Mesothelial cell of epicardium (in vitro differentiated cells): ENCODE results near the gene ENO2. TPM values are rescaled to one million over a fixed set of nuclear protein-coding genes. Genes with fewer than 3 reads are reported as not detected.

Experiments used
- DNase-seq, 2 experiments: peaks; one replicate each; pipeline ENCODE4 v3.0.0; 2021; ENCODE audit warnings: low spot score in 2 of 2; ENCODE audit not compliant: unreplicated experiment in 2 of 2
- H3K27ac Mint-ChIP-seq: 2 replicates; pipeline ENCODE4 v1.8.0; 2021; ENCODE audit warnings: mixed read lengths
- H3K27me3 Mint-ChIP-seq: 2 replicates; pipeline ENCODE4 v1.8.0; 2021; ENCODE audit warnings: low read depth, mixed read lengths
- H3K36me3 Mint-ChIP-seq: 2 replicates; pipeline ENCODE4 v1.8.0; 2021; ENCODE audit warnings: mixed read lengths
- H3K4me1 Mint-ChIP-seq: 2 replicates; pipeline ENCODE4 v1.8.0; 2021; ENCODE audit warnings: mixed read lengths
- H3K4me3 Mint-ChIP-seq: 2 replicates; pipeline ENCODE4 v1.8.0; 2021; ENCODE audit warnings: mild to moderate bottlenecking, moderate library complexity, mixed read lengths
- H3K9me3 Mint-ChIP-seq: 2 replicates; pipeline ENCODE4 v1.8.0; 2021; ENCODE audit warnings: mixed read lengths
- microRNA-seq: library from miRNA; unstranded; fragments of <30 nt; microRNA quantifications from one replicate; pipeline ENCODE4 v1.2.0, GENCODE V29; 2021; ENCODE audit warnings: inconsistent platforms, mixed read lengths
- total RNA-seq: library from RNA; stranded (reverse); gene quantifications from 3 replicates; pipeline ENCODE4 v1.2.1, GENCODE V29; 2021
- TF ChIP-seq, protein P1 (sequence below): fragments of 200-600 bp; sonication (generic); IDR thresholded peaks from one replicate; pipeline ENCODE4 v1.5.0; 2021; ENCODE audit warnings: antibody characterized with exemption; ENCODE audit not compliant: unreplicated experiment

The ENO2 gene
- total RNA-seq, 1 donor from 2014 or later: 30.7 TPM

DNA sequence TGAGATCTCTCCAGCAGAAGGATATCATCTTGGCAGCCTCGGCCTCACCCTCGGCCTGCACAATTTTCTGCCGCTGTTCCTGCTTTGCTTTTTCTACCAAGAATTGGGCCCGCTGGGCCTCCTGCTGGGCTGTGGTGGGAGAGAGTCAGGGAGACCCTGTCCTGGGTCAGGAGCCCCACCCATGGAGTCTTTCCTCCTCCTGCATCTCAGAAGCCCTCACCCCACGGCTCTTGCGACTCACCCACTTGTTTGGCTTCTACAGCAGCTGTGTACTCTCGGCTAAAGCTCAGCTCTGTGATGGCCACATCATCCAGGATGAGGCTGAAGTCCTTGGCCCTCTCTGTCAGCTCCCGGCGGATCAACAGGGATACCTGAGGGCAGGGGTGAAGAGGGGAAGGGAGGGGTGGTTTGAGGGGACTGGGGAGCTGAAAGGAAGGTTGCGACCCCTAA is 53.3 kb downstream of the ENO2 start:
- Mint-ChIP-seq H3K4me3 (no peak overlapping the region), H3K27ac (no peak overlapping the region), H3K4me1 (peaks cover 45% of the 10 kb centered on the region), H3K36me3 (peaks cover 4% of the 10 kb centered on the region), H3K9me3 (no peaks in the 10 kb centered on the region), H3K27me3 (no peaks in the 10 kb centered on the region)
- no peak for DNase-seq
- TF ChIP-seq, protein P1, sequence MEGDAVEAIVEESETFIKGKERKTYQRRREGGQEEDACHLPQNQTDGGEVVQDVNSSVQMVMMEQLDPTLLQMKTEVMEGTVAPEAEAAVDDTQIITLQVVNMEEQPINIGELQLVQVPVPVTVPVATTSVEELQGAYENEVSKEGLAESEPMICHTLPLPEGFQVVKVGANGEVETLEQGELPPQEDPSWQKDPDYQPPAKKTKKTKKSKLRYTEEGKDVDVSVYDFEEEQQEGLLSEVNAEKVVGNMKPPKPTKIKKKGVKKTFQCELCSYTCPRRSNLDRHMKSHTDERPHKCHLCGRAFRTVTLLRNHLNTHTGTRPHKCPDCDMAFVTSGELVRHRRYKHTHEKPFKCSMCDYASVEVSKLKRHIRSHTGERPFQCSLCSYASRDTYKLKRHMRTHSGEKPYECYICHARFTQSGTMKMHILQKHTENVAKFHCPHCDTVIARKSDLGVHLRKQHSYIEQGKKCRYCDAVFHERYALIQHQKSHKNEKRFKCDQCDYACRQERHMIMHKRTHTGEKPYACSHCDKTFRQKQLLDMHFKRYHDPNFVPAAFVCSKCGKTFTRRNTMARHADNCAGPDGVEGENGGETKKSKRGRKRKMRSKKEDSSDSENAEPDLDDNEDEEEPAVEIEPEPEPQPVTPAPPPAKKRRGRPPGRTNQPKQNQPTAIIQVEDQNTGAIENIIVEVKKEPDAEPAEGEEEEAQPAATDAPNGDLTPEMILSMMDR: no peak

DNA sequence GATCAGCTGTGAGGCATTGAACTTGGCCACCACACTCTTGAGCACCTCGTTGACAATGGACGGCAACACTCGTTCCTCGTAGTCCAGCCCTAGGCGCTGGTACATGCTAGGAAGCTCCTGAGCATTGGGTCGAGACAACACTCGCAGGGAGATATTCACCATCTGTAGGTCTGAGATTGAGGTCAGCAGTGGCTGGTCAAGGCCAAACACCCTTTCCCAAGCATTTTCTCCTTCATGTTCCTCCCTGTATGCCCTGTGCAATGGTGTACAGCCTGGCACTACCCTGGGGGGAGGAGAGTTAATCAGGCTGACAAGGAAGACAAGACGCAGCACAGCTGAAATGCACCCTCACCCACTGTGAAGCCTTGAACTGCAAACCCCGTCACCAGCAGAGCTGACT is 54.0 kb downstream of the ENO2 start:
- Mint-ChIP-seq H3K9me3 (no peaks in the 10 kb centered on the region), H3K27ac (peak overlapping the region; percentile 100), H3K4me1 (peaks cover 44% of the 10 kb centered on the region), H3K36me3 (peaks cover 4% of the 10 kb centered on the region), H3K27me3 (no peaks in the 10 kb centered on the region), H3K4me3 (peak overlapping the region; percentile 100)
- TF ChIP-seq, protein P1: no peak
- no peak for DNase-seq

DNA sequence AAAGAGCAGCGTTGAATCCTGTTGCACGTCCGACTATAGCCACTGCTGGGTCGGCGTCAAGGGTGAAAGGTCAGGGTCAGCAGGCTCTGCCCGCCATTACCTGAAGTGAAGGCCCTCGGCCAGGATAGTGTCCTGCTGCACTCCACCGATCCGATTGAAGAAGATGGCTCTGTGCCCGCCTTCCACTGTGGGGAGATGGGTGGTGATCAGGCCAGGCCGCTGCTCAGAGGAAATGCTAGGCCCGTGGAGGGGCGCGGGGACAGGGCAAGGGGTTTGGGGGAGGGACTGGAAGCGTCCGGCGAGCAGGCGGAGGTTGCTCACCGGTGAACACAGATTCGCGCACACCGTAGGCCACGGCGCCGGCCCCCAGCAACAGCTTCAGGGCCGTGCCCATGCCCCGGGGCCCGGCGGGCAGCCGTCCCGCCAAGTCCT is 55.7 kb downstream of the ENO2 start:
- peaks cover 4% of the 10 kb centered on the region for H3K36me3 Mint-ChIP-seq
- TF ChIP-seq, protein P1: no peak
- H3K9me3 Mint-ChIP-seq: no peaks in the 10 kb centered on the region
- peaks cover 33% of the 10 kb centered on the region for H3K4me1 Mint-ChIP-seq
- peak overlapping the region; percentile 100 for H3K4me3 Mint-ChIP-seq
- DNase-seq: peak in 1 of 2 experiments; percentile 53
- no peaks in the 10 kb centered on the region for H3K27me3 Mint-ChIP-seq
- peak overlapping the region; percentile 100 for H3K27ac Mint-ChIP-seq

Small RNAs within 50 kb of the gene (microRNA-seq; reads per million reads assigned to microRNA genes)
- gene MIR141: 1,179 reads per million, percentile 81 among the genes with 10 or more reads in this experiment
- gene MIR200C: 15,390 reads per million, percentile 97 among the genes with 10 or more reads in this experiment

Other genes starting within 250 kb of the ENO2 start
- 94.9 to 101 TPM (median 96.3 TPM) in 3 replicates for gene ZNF384, start 225.2 kb upstream of the ENO2 start, total RNA-seq
- gene PIANP, start 213.8 kb upstream of the ENO2 start, total RNA-seq: 3.7 to 6.0 TPM (median 3.9 TPM) in 3 replicates
- 34.1 to 37.6 TPM (median 34.8 TPM) in 3 replicates for gene COPS7A, start 190.5 kb upstream of the ENO2 start, total RNA-seq
- 195 to 203 TPM (median 202 TPM) in 3 replicates for gene MLF2, start 161.4 kb upstream of the ENO2 start, total RNA-seq
- gene PTMS, start 148.2 kb upstream of the ENO2 start, total RNA-seq: 320 to 338 TPM (median 323 TPM) in 3 replicates
- 2.7 to 3.8 TPM (median 3.5 TPM) in 3 replicates for gene LAG3, start 142.1 kb upstream of the ENO2 start, total RNA-seq
- 2.9 to 3.9 TPM (median 3.8 TPM) in 3 replicates for gene CD4, start 125.1 kb upstream of the ENO2 start, total RNA-seq
- gene GPR162, start 92.8 kb upstream of the ENO2 start, total RNA-seq: 10.8 to 11.5 TPM (median 11.0 TPM) in 3 replicates
- 80.7 to 86.2 TPM (median 83.8 TPM) in 3 replicates for gene P3H3, start 86.2 kb upstream of the ENO2 start, total RNA-seq
- 22.9 to 24.3 TPM (median 23.0 TPM) in 3 replicates for gene GNB3, start 73.7 kb upstream of the ENO2 start, total RNA-seq
- 11.9 to 18.6 TPM (median 14.3 TPM) in 3 replicates for gene CDCA3, start 63.3 kb upstream of the ENO2 start, total RNA-seq
- 119 to 126 TPM (median 122 TPM) in 3 replicates for gene USP5, start 62.4 kb upstream of the ENO2 start, total RNA-seq
- gene TPI1, start 47.0 kb upstream of the ENO2 start, total RNA-seq: 473 to 488 TPM (median 484 TPM) in 3 replicates
- gene SPSB2, start 41.3 kb upstream of the ENO2 start, total RNA-seq: 2.4 to 4.1 TPM (median 2.9 TPM) in 3 replicates
- 11.6 to 14.4 TPM (median 13.4 TPM) in 3 replicates for gene LRRC23, start 9.8 kb upstream of the ENO2 start, total RNA-seq
- 193 to 205 TPM (median 195 TPM) in 3 replicates for gene ATN1, start 13.4 kb downstream of the ENO2 start, total RNA-seq
- not detected in 3 replicates for gene RNU7-1, start 29.2 kb downstream of the ENO2 start, total RNA-seq
- 203 to 215 TPM (median 204 TPM) in 3 replicates for gene C12orf57, start 29.4 kb downstream of the ENO2 start, total RNA-seq
- gene PTPN6, start 36.8 kb downstream of the ENO2 start, total RNA-seq: 21.6 to 26.2 TPM (median 23.6 TPM) in 3 replicates
- 221 to 229 TPM (median 224 TPM) in 3 replicates for gene PHB2, start 56.1 kb downstream of the ENO2 start, total RNA-seq
- gene EMG1, start 56.3 kb downstream of the ENO2 start, total RNA-seq: 31.6 to 37.7 TPM (median 33.5 TPM) in 3 replicates
- gene LPCAT3, start 103.9 kb downstream of the ENO2 start, total RNA-seq: 44.6 to 45.9 TPM (median 45.1 TPM) in 3 replicates
- gene C1S, start 146.1 kb downstream of the ENO2 start, total RNA-seq: 46.1 to 47.3 TPM (median 46.7 TPM) in 3 replicates
- 41.5 to 45.9 TPM (median 45.1 TPM) in 3 replicates for gene C1R, start 177.9 kb downstream of the ENO2 start, total RNA-seq
- gene C1RL, start 194.6 kb downstream of the ENO2 start, total RNA-seq: 50.6 to 59.2 TPM (median 58.5 TPM) in 3 replicates
- 2.1 to 2.5 TPM (median 2.3 TPM) in 3 replicates for gene RBP5, start 214.3 kb downstream of the ENO2 start, total RNA-seq
- gene CLSTN3, start 215.8 kb downstream of the ENO2 start, total RNA-seq: 79.1 to 81.3 TPM (median 81.1 TPM) in 3 replicates